Prostate gland (tissue), 2 donors: ENCODE results near the gene COL4A1. TPM values are rescaled to one million over a fixed set of nuclear protein-coding genes. Genes with fewer than 3 reads are reported as not detected.

Experiments used
- DNase-seq: peaks from one replicate; pipeline ENCODE4 v3.0.0-alpha.2; 2019; ENCODE audit warnings: low spot score
- H3K27ac ChIP-seq, 2 donors: fragments of 200-600 bp; sonication (generic); 2 replicates each; pipeline ENCODE4 v1.5.1; 2017 to 2019
- H3K27me3 ChIP-seq: fragments of 200-600 bp; sonication (generic); replicated peaks from 2 replicates; pipeline ENCODE4 v1.5.1; 2019; ENCODE audit not compliant: insufficient read depth
- H3K36me3 ChIP-seq, 2 donors: fragments of 200-600 bp; sonication (generic); 1 replicate in 1 of 2; 2 replicates in 1 of 2; pipeline versions ENCODE4 v1.5.1 to v1.8.1; 2017 to 2019
- H3K4me1 ChIP-seq: fragments of 200-600 bp; sonication (generic); replicated peaks from 2 replicates; pipeline ENCODE4 v1.5.1; 2019
- H3K4me3 ChIP-seq, 2 donors: fragments of 200-600 bp; sonication (generic); 2 replicates each; pipeline ENCODE4 v1.5.1; 2017 to 2019
- H3K9me3 ChIP-seq: fragments of 200-600 bp; sonication (generic); 2 replicates; pipeline ENCODE4 v1.5.1; 2017
- CTCF ChIP-seq, 4 experiments: fragments of 200-600 bp in 2 of 4; fragments of 450-650 bp in 2 of 4; sonication (generic) in 2 of 4; IDR thresholded peaks; 1 replicate in 3 of 4; 2 replicates in 1 of 4; pipeline ENCODE4 v1.5.1; 2016 to 2019; ENCODE audit warnings: antibody characterized with exemption in 4 of 4, mild to moderate bottlenecking in 2 of 4, moderate library complexity in 2 of 4
- POLR2A ChIP-seq: fragments of 450-650 bp; IDR thresholded peaks from one replicate; pipeline ENCODE4 v1.6.1; 2016; ENCODE audit warnings: antibody characterized with exemption, mild to moderate bottlenecking
- POLR2AphosphoS5 ChIP-seq: sonication (generic); formaldehyde crosslinking; IDR thresholded peaks from one replicate; pipeline ENCODE4 v1.6.1; 2017; ENCODE audit warnings: antibody characterized with exemption
- WGBS: methylation state at CpG from one replicate; pipeline ENCODE4 v1.1.5; 2018; 5-methylcytosine and 5-hydroxymethylcytosine counted together
- intact Hi-C: fragments of 100-400 bp; cut with DNase I; formaldehyde crosslinking; loops from one replicate; pipeline ENCODE4 v1.14.2; 2022
- total RNA-seq, 2 donors: library from RNA; depleted of rRNA; stranded (reverse); fragments of >200 nt; gene quantifications; one replicate each; pipeline ENCODE4 v1.1.0, GENCODE V29; 2016

The COL4A1 gene
- total RNA-seq, 2 donors from 2014 or later: 37.3 to 132 TPM

GRCh38 chr13:110330491-110331011 lies 23.6 kb upstream of the COL4A1 start:
- TF ChIP-seq POLR2AphosphoS5 (no peak), CTCF (IDR thresholded peaks at IDR 0.05) (no peak), POLR2A (no peak)
- Histone ChIP-seq H3K4me1 (no peaks in the 10 kb centered on the region), H3K27ac (peak overlapping the region; percentile 69 to 80), H3K4me3 (no peak overlapping the region), H3K36me3 (no peaks in the 10 kb centered on the region), H3K27me3 (no peaks in the 10 kb centered on the region), H3K9me3 (no peaks in the 10 kb centered on the region)
- DNase-seq: no peak
- intact Hi-C loops: no loop called here
- 67% methylated on average over 11 of the region's 11 CpGs for WGBS

- 72% methylated on average over 21 of the region's 21 CpGs for WGBS
- no peak for TF ChIP-seq POLR2AphosphoS5
- no peak for TF ChIP-seq POLR2A
- no peak for TF ChIP-seq CTCF (IDR thresholded peaks at IDR 0.05)
- intact Hi-C loops: no loop called here
- peak overlapping the region; percentile 69 to 80 for H3K27ac ChIP-seq
- no peaks in the 10 kb centered on the region for H3K27me3 ChIP-seq
- no peaks in the 10 kb centered on the region for H3K4me1 ChIP-seq
- DNase-seq: no peak
- no peaks in the 10 kb centered on the region for H3K9me3 ChIP-seq
- H3K36me3 ChIP-seq: no peaks in the 10 kb centered on the region
- no peak overlapping the region for H3K4me3 ChIP-seq
These were observed 23.0 kb upstream of the COL4A1 start for GRCh38 chr13:110329798-110330461.

GRCh38 chr13:110329258-110329657 lies 22.3 kb upstream of the COL4A1 start:
- H3K4me3 ChIP-seq: no peak overlapping the region
- H3K9me3 ChIP-seq: no peaks in the 10 kb centered on the region
- intact Hi-C loops: no loop called here
- 82% methylated on average over 6 of the region's 6 CpGs for WGBS
- no peak for DNase-seq
- H3K27me3 ChIP-seq: no peaks in the 10 kb centered on the region
- H3K36me3 ChIP-seq: no peaks in the 10 kb centered on the region
- TF ChIP-seq POLR2A (no peak), POLR2AphosphoS5 (no peak), CTCF (IDR thresholded peaks at IDR 0.05) (no peak)
- no peaks in the 10 kb centered on the region for H3K4me1 ChIP-seq
- H3K27ac ChIP-seq: peak overlapping the region; percentile 69 to 80

- Histone ChIP-seq H3K9me3 (no peaks in the 10 kb centered on the region), H3K36me3 (no peaks in the 10 kb centered on the region), H3K4me1 (no peaks in the 10 kb centered on the region), H3K27me3 (no peaks in the 10 kb centered on the region), H3K27ac (peak overlapping the region in 1 of 2 donors; percentile 69), H3K4me3 (no peak overlapping the region)
- intact Hi-C loops: no loop called here
- WGBS: 84% methylated on average over 10 of the region's 10 CpGs
- no peak for TF ChIP-seq POLR2A
- no peak for TF ChIP-seq POLR2AphosphoS5
- TF ChIP-seq CTCF (IDR thresholded peaks at IDR 0.05): no peak
- no peak for DNase-seq
These were observed 21.6 kb upstream of the COL4A1 start for GRCh38 chr13:110328573-110328972.
